Cardiac muscle cell (in vitro differentiated cells and primary cell): ENCODE results near the gene ZC3H13. TPM values are rescaled to one million over a fixed set of nuclear protein-coding genes. Genes with fewer than 3 reads are reported as not detected.
"Not testable (repeated sequence)": the region's sequence is repeated elsewhere in the genome, so short reads cannot be mapped to it uniquely, and the experiment has no call there.

Experiments used
- DNase-seq, 2 donors: peaks; one replicate each; pipeline versions ENCODE4 v3.0.0 to v3.0.0-alpha.2; 2010 to 2017; ENCODE audit warnings: low read depth in 1 of 2, low spot score in 1 of 2
- H3K27ac ChIP-seq: fragments of 200-600 bp; sonication (generic); 2 replicates; pipeline ENCODE4 v1.5.1; 2016
- H3K27me3 ChIP-seq: fragments of 200-600 bp; sonication (generic); 2 replicates; pipeline ENCODE4 v1.6.0; 2016; ENCODE audit warnings: control low read depth
- H3K36me3 ChIP-seq: fragments of 200-600 bp; sonication (generic); 2 replicates; pipeline ENCODE4 v1.5.1; 2016; ENCODE audit warnings: control low read depth
- H3K4me1 ChIP-seq: fragments of 200-600 bp; sonication (generic); 2 replicates; pipeline ENCODE4 v1.8.1; 2017; ENCODE audit warnings: low read depth, mild to moderate bottlenecking, mixed run types
- H3K4me3 ChIP-seq: fragments of 200-600 bp; sonication (generic); 2 replicates; pipeline ENCODE4 v1.5.1; 2016; ENCODE audit warnings: mild to moderate bottlenecking
- H3K9me3 ChIP-seq: fragments of 200-600 bp; sonication (generic); 2 replicates; pipeline ENCODE4 v1.5.1; 2017; ENCODE audit warnings: low read depth, mild to moderate bottlenecking, control low read depth
- CTCF ChIP-seq: IDR thresholded peaks from 2 replicates; pipeline ENCODE4 v1.5.1; 2012; ENCODE audit warnings: low read depth, mild to moderate bottlenecking, low read length
- polyA plus RNA-seq: library from polyadenylated mRNA; unstranded; fragments of >200 nt; fragmentation: Nextera tagmentation; extraction: Ambion mirVana; gene quantifications from 2 replicates; pipeline ENCODE4 v1.2.1, GENCODE V29; 2016
- total RNA-seq: library from RNA; depleted of rRNA; stranded (reverse); fragments of >200 nt; gene quantifications from 2 replicates; pipeline ENCODE4 v1.2.3, GENCODE V29; 2016

The ZC3H13 gene
- total and polyA plus RNA-seq, 2 experiments from 2014 or later: 20.0 to 55.2 TPM

GRCh38 chr13:45994752-45995151, 57.8 kb downstream of the ZC3H13 start:
- DNase-seq: no peak
- Histone ChIP-seq H3K36me3 (peaks cover 14% of the 10 kb centered on the region), H3K4me1 (no peaks in the 10 kb centered on the region), H3K27ac (no peak overlapping the region), H3K4me3 (no peak overlapping the region), H3K27me3 (no peaks in the 10 kb centered on the region), H3K9me3 (no peaks in the 10 kb centered on the region)
- TF ChIP-seq CTCF: no peak

DNA sequence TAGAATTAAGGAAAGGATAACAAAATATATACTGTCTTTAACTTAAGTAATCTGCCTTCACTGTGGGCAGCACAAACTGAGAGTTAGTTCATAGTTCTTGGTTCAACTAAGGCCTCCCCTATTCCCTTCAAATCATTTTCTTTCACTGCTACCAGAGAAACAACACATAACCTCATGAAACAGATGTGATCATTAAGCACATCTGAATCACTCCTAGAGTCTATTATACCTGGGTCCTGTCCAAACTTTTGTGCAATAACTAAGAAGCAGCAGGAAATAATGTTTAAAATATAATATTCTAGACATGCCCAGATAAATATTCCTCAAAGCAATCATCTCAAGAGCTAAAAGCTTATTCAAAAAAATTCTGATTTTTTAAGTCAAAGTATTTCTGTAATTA, 62.9 kb downstream of the ZC3H13 start:
- DNase-seq: peak in 1 of 2 donors; percentile 73
- no peaks in the 10 kb centered on the region for H3K4me1 ChIP-seq
- no peaks in the 10 kb centered on the region for H3K9me3 ChIP-seq
- no peak for TF ChIP-seq CTCF
- H3K27ac ChIP-seq: no peak overlapping the region
- no peaks in the 10 kb centered on the region for H3K27me3 ChIP-seq
- H3K36me3 ChIP-seq: peaks cover 37% of the 10 kb centered on the region
- no peak overlapping the region for H3K4me3 ChIP-seq

DNA sequence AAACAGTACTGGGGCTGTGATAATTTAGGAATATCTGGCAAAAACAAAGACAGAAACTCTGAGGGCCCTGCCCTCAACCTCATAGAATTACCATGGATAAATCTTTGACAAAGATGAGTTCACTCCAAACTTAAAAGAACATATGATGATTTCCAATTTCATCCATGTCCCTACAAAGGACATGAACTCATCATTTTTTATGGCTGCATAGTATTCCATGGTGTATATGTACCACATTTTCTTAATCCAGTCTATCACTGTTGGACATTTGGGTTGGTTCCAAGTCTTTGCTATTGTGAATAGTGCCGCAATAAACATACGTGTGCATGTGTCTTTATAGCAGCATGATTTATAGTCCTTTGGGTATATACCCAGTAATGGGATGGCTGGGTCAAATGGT, 71.4 kb downstream of the ZC3H13 start:
- H3K9me3 ChIP-seq, H3K4me1 ChIP-seq, H3K4me3 ChIP-seq, H3K27me3 ChIP-seq, DNase-seq, H3K27ac ChIP-seq: not testable (repeated sequence)
- peaks cover 21% of the 10 kb centered on the region for H3K36me3 ChIP-seq

- DNase-seq: no peak
- H3K4me3 ChIP-seq: no peak overlapping the region
- H3K4me1 ChIP-seq: no peaks in the 10 kb centered on the region
- peaks cover 25% of the 10 kb centered on the region for H3K36me3 ChIP-seq
- no peaks in the 10 kb centered on the region for H3K27me3 ChIP-seq
- H3K9me3 ChIP-seq: no peaks in the 10 kb centered on the region
- TF ChIP-seq CTCF: no peak
- no peak overlapping the region for H3K27ac ChIP-seq
These were observed 77.2 kb downstream of the ZC3H13 start for GRCh38 chr13:45975337-45975736.

GRCh38 chr13:45974500-45974899, 78.0 kb downstream of the ZC3H13 start:
- Histone ChIP-seq H3K27ac (no peak overlapping the region), H3K9me3 (no peaks in the 10 kb centered on the region), H3K4me3 (no peak overlapping the region), H3K36me3 (peaks cover 28% of the 10 kb centered on the region), H3K27me3 (no peaks in the 10 kb centered on the region), H3K4me1 (no peaks in the 10 kb centered on the region)
- no peak for TF ChIP-seq CTCF
- DNase-seq: no peak

GRCh38 chr13:45967589-45967988, 85.0 kb downstream of the ZC3H13 start:
- Histone ChIP-seq H3K27me3 (no peaks in the 10 kb centered on the region), H3K27ac (no peak overlapping the region), H3K4me3 (no peak overlapping the region), H3K9me3 (no peaks in the 10 kb centered on the region), H3K36me3 (peaks cover 68% of the 10 kb centered on the region), H3K4me1 (no peaks in the 10 kb centered on the region)
- DNase-seq: no peak
- no peak for TF ChIP-seq CTCF
